ENCODE results near the gene ADAM12.

ADAM12 gene

GRCh38 chr10:126341491-126341890, 46.8 kb downstream of the ADAM12 start:
- no peak for DNase-seq (ENCODE audit: low read depth)
- H3K4me3 ChIP-seq (ENCODE audit: low read depth, low read length), result no peak overlapping the region
- no peak for TF ChIP-seq CTCF (IDR thresholded peaks at IDR 0.05; ENCODE audit: low read depth, low read length, missing control alignments)

- TF ChIP-seq CTCF (IDR thresholded peaks at IDR 0.05; ENCODE audit: low read depth, low read length, missing control alignments), result no peak
- no peak for DNase-seq (ENCODE audit: low read depth)
- no peak overlapping the region for H3K4me3 ChIP-seq (ENCODE audit: low read depth, low read length)
Observed at GRCh38 chr10:126337251-126337810, 50.9 kb downstream of the ADAM12 start.

GRCh38 chr10:126336801-126337200, 51.5 kb downstream of the ADAM12 start:
- TF ChIP-seq CTCF (IDR thresholded peaks at IDR 0.05; ENCODE audit: low read depth, low read length, missing control alignments), result no peak

GRCh38 chr10:126334272-126334671, 54.0 kb downstream of the ADAM12 start:
- TF ChIP-seq CTCF (IDR thresholded peaks at IDR 0.05; ENCODE audit: low read depth, low read length, missing control alignments), result no peak
- DNase-seq (ENCODE audit: low read depth), result no peak
- H3K4me3 ChIP-seq (ENCODE audit: low read depth, low read length), result no peak overlapping the region

More at GRCh38 chr10:126336801-126337200, 51.5 kb downstream of the ADAM12 start:
- no peak overlapping the region for H3K4me3 ChIP-seq (ENCODE audit: low read depth, low read length)
- DNase-seq (ENCODE audit: low read depth), result no peak

GRCh38 chr10:126332576-126332975, 55.7 kb downstream of the ADAM12 start:
- no peak for DNase-seq (ENCODE audit: low read depth)
- TF ChIP-seq CTCF (IDR thresholded peaks at IDR 0.05; ENCODE audit: low read depth, low read length, missing control alignments), result no peak

GRCh38 chr10:126331101-126331500, 57.2 kb downstream of the ADAM12 start:
- H3K4me3 ChIP-seq (ENCODE audit: low read depth, low read length), result no peak overlapping the region
- no peak for DNase-seq (ENCODE audit: low read depth)
- no peak for TF ChIP-seq CTCF (IDR thresholded peaks at IDR 0.05; ENCODE audit: low read depth, low read length, missing control alignments)

More at GRCh38 chr10:126332576-126332975, 55.7 kb downstream of the ADAM12 start:
- no peak overlapping the region for H3K4me3 ChIP-seq (ENCODE audit: low read depth, low read length)

GRCh38 chr10:126324826-126325225, 63.5 kb downstream of the ADAM12 start:
- DNase-seq (ENCODE audit: low read depth), result no peak
- no peak overlapping the region for H3K4me3 ChIP-seq (ENCODE audit: low read depth, low read length)
- TF ChIP-seq CTCF (IDR thresholded peaks at IDR 0.05; ENCODE audit: low read depth, low read length, missing control alignments), result no peak
